HepG2 (cell line): ENCODE results near the gene TRDN. TPM values are rescaled to one million over a fixed set of nuclear protein-coding genes. Genes with fewer than 3 reads are reported as not detected.

Experiments used
- ATAC-seq: fragments of 200-7000 bp; cut with Tn5 transposase; 3 replicates; pipeline ENCODE4 v1.9.1; 2020; ENCODE audit warnings: mild to moderate bottlenecking, moderate library complexity
- BruUV-seq: library from RNA; stranded (reverse); fragments of 400-500 nt; replicated peaks from 2 replicates; lab custom pipeline; 2021; lab: Mats Ljungman, UMichigan
- CTCF ChIA-PET: fragments of 300-600 bp; formaldehyde crosslinking; extraction: SDS; loops from one replicate; lab custom pipeline; 2021; ENCODE audit warnings: low total read pairs, inconsistent platforms, low intra/inter-chr PET ratio; lab: Yijun Ruan, JAX
- POLR2A ChIA-PET: fragments of 350-600 bp; sonication (Branson Sonifier 250); formaldehyde crosslinking; loops from one replicate; lab custom pipeline; 2020; ENCODE audit warnings: antibody characterized with exemption, inconsistent platforms; lab: Yijun Ruan, JAX
- DNase-seq: peaks from one replicate; pipeline ENCODE4 v3.0.0-alpha.2; 2015; ENCODE audit warnings: low spot score
- FAIRE-seq: peaks from 3 replicates; lab custom pipeline; 2011; peaks lifted over from hg19 to GRCh38; lab: Jason Lieb, UNC
- H2AFZ ChIP-seq: one replicate; pipeline ENCODE4 v1.6.1; 2011; ENCODE audit warnings: low read length, inconsistent platforms
- H3K27ac ChIP-seq: fragments of 300-600 bp; 3 replicates; pipeline ENCODE4 v1.8.0; 2011; ENCODE audit warnings: mixed run types, mild to moderate bottlenecking, mixed read lengths, low read length, inconsistent platforms; ENCODE audit not compliant: insufficient read depth; ENCODE audit errors: extremely low read length
- H3K27me3 ChIP-seq, 2 experiments: fragments of 200-600 bp in 1 of 2; 2 replicates in 1 of 2; 3 replicates in 1 of 2; pipeline versions ENCODE4 v1.6.0 to v1.8.0; 2011; ENCODE audit warnings: low read length in 2 of 2, mild to moderate bottlenecking in 2 of 2, moderate library complexity in 2 of 2, inconsistent platforms in 1 of 2; ENCODE audit not compliant: insufficient read depth in 2 of 2, control insufficient read depth in 1 of 2
- H3K36me3 ChIP-seq, 2 experiments: fragments of 200-600 bp in 1 of 2; replicated peaks in 1 of 2; 2 replicates in 1 of 2; 3 replicates in 1 of 2; pipeline versions ENCODE4 v1.5.1 to v1.8.0; 2011; ENCODE audit warnings: low read length in 2 of 2, inconsistent platforms in 1 of 2; ENCODE audit not compliant: insufficient read depth in 2 of 2, control insufficient read depth in 1 of 2
- H3K4me1 ChIP-seq: 2 replicates; pipeline ENCODE4 v1.5.1; 2012; ENCODE audit warnings: low read length, inconsistent platforms; ENCODE audit not compliant: insufficient read depth
- H3K4me2 ChIP-seq: 2 replicates; pipeline ENCODE4 v1.6.0; 2011; ENCODE audit warnings: low read depth, low read length, inconsistent platforms
- H3K4me3 ChIP-seq, 3 experiments: fragments of 200-600 bp in 1 of 3; sonication (generic), shearing (Covaris generic) in 1 of 3; replicated peaks in 1 of 3; 2 replicates each; pipeline ENCODE4 v1.5.1; 2011 to 2016; ENCODE audit warnings: low read length in 3 of 3, inconsistent platforms in 2 of 3, low read depth in 2 of 3, mild to moderate bottlenecking in 2 of 3, control low read depth in 1 of 3, mixed read lengths in 1 of 3; ENCODE audit not compliant: insufficient read depth in 1 of 3
- H3K79me2 ChIP-seq: one replicate; pipeline ENCODE4 v1.6.1; 2011; ENCODE audit warnings: low read length, inconsistent platforms; ENCODE audit not compliant: insufficient read depth
- H3K9ac ChIP-seq: 2 replicates; pipeline ENCODE4 v1.6.0; 2011; ENCODE audit warnings: mild to moderate bottlenecking, low read depth, low read length, inconsistent platforms; ENCODE audit not compliant: insufficient read depth
- H3K9me3 ChIP-seq: 2 replicates; pipeline ENCODE4 v1.5.1; 2012; ENCODE audit warnings: mild to moderate bottlenecking, low read length
- H4K20me1 ChIP-seq: 2 replicates; pipeline ENCODE4 v1.6.0; 2011; ENCODE audit warnings: inconsistent platforms, mild to moderate bottlenecking, low read length, moderate library complexity; ENCODE audit not compliant: insufficient read depth
- CBX1 ChIP-seq: IDR thresholded peaks from one replicate; pipeline ENCODE4 v1.6.1; 2016; ENCODE audit warnings: antibody characterized with exemption, low read depth
- CHCHD3 ChIP-seq: sonication (generic); formaldehyde crosslinking; IDR thresholded peaks from 2 replicates; pipeline ENCODE4 v1.8.0; 2022; ENCODE audit warnings: mild to moderate bottlenecking, missing genetic modification reagents, moderate library complexity
- HDAC2 ChIP-seq: sonication (generic); formaldehyde crosslinking; IDR thresholded peaks from 2 replicates; pipeline ENCODE4 v1.4.0; 2020; ENCODE audit warnings: missing genetic modification reagents
- HNF1B ChIP-seq: sonication (generic); formaldehyde crosslinking; IDR thresholded peaks from 2 replicates; pipeline ENCODE4 v1.5.1; 2020; ENCODE audit warnings: mild to moderate bottlenecking, moderate library complexity, missing genetic modification reagents
- MXD1 ChIP-seq: sonication (generic); formaldehyde crosslinking; IDR thresholded peaks from 2 replicates; pipeline ENCODE4 v1.4.0; 2020; ENCODE audit warnings: mild to moderate bottlenecking, missing genetic modification reagents
- SNAPC4 ChIP-seq: sonication (generic); formaldehyde crosslinking; IDR thresholded peaks from 2 replicates; pipeline ENCODE4 v1.4.0; 2020; ENCODE audit warnings: mild to moderate bottlenecking, missing genetic modification reagents
- ZNF7 ChIP-seq: IDR thresholded peaks from 2 replicates; pipeline ENCODE4 v1.6.1; 2016; ENCODE audit warnings: missing biosample characterization, missing genetic modification reagents
- ZSCAN5A ChIP-seq: sonication (generic); formaldehyde crosslinking; IDR thresholded peaks from 2 replicates; pipeline ENCODE4 v1.8.0; 2022; ENCODE audit warnings: mild to moderate bottlenecking, missing genetic modification reagents, borderline replicate concordance
- WGBS: methylation state at CpG from one replicate; pipeline ENCODE4 v1.1.6; 2017; ENCODE audit warnings: low lambda C conversion rate; 5-methylcytosine and 5-hydroxymethylcytosine counted together
- in situ Hi-C: cut with HindIII; loops from 2 replicates; pipeline ENCODE4 v1.10.0; 2017; ENCODE audit warnings: low pct_unique_long_range_greater_than_20kb; ENCODE audit not compliant: extremely low pct_ligation_motif_present
- intact Hi-C: fragments of 100-400 bp; cut with micrococcal nuclease; formaldehyde crosslinking; loops from one replicate; pipeline ENCODE4 v1.10.0; 2022; ENCODE audit not compliant: unreplicated experiment
- polyA plus RNA-seq, 8 experiments: library from polyadenylated mRNA; depleted of rRNA in 3 of 8; stranded (reverse) in 7 of 8; unstranded in 1 of 8; fragments of >200 nt; fragmentation: Illumina TruSeq in 4 of 8; extraction: Trizol in 4 of 8; gene quantifications; 2 replicates each; pipeline versions ENCODE4 v1.2.1 to v1.2.3, GENCODE V29; 2011 to 2016; ENCODE audit warnings: low read depth in 4 of 8, missing spikeins in 1 of 8, mixed read lengths in 1 of 8; ENCODE audit not compliant: insufficient read depth in 1 of 8
- total RNA-seq, 5 experiments: library from RNA; depleted of rRNA; stranded (reverse); fragments of >200 nt; fragmentation: Illumina TruSeq; extraction: Trizol; gene quantifications; 2 replicates each; pipeline ENCODE4 v1.2.3, GENCODE V29; 2016; ENCODE audit warnings: low read depth in 1 of 5

The TRDN gene
- total and polyA plus RNA-seq, 2 of the 13 experiments (the other 11 are each of a cell fraction or from before 2014, with no cell fraction given): not detected

GRCh38 chr6:123598011-123598410 lies 38.7 kb downstream of the TRDN start:
- in situ Hi-C loops (no loop called here), intact Hi-C loops (no loop called here)
- Histone ChIP-seq H3K9me3 (no peaks in the 10 kb centered on the region), H3K4me3 (no peak overlapping the region), H3K27ac (no peak overlapping the region), H3K4me2 (no peak overlapping the region), H3K9ac (no peak overlapping the region), H3K79me2 (no peaks in the 10 kb centered on the region), H2AFZ (no peak overlapping the region), H3K27me3 (no peaks in the 10 kb centered on the region), H3K36me3 (no peaks in the 10 kb centered on the region), H3K4me1 (no peaks in the 10 kb centered on the region), H4K20me1 (no peaks in the 10 kb centered on the region)
- TF ChIP-seq HDAC2 (CRISPR knock-in tag) (no peak), CHCHD3 (CRISPR knock-in tag) (no peak), SNAPC4 (no peak), ZSCAN5A (CRISPR knock-in tag) (no peak), ZNF7 (CRISPR knock-in tag) (no peak), CBX1 (no peak), HNF1B (CRISPR knock-in tag) (no peak), MXD1 (no peak)
- CTCF ChIA-PET: no interaction called here
- WGBS: 28% methylated on average over 3 of the region's 3 CpGs
- DNase-seq (no peak), FAIRE-seq (no peak), ATAC-seq (no peak)
- POLR2A ChIA-PET: no interaction called here
- no TSS peak for BruUV-seq
